Keratinocyte (primary cell): ENCODE data around the gene RRP36. TPM values are rescaled to one million over a fixed set of nuclear protein-coding genes. Genes with fewer than 3 reads are reported as not detected.

Source experiments
- DNase-seq: peaks from one replicate; pipeline ENCODE4 v3.0.0-alpha.2; 2011; ENCODE audit warnings: low read depth, missing footprints, low spot score
- FAIRE-seq: peaks from 2 replicates; lab custom pipeline; 2011; peaks lifted over from hg19 to GRCh38; lab: Jason Lieb, UNC
- H2AFZ ChIP-seq: 2 replicates; pipeline ENCODE4 v1.6.0; 2012; ENCODE audit warnings: low read length, control low read depth, inconsistent platforms; ENCODE audit not compliant: control insufficient read depth
- H3K27ac ChIP-seq: 2 replicates; pipeline ENCODE4 v1.5.1; 2011; ENCODE audit warnings: low read length; ENCODE audit not compliant: control insufficient read depth, insufficient read depth
- H3K27me3 ChIP-seq: 3 replicates; pipeline ENCODE4 v1.6.0; 2011; ENCODE audit warnings: low read length; ENCODE audit not compliant: control insufficient read depth, insufficient read depth; ENCODE audit errors: extremely low read depth
- H3K36me3 ChIP-seq, 2 experiments: 2 replicates in 1 of 2; 3 replicates in 1 of 2; pipeline ENCODE4 v1.5.1; 2011; ENCODE audit warnings: low read length in 2 of 2, mild to moderate bottlenecking in 1 of 2; ENCODE audit not compliant: control insufficient read depth in 2 of 2, insufficient read depth in 2 of 2; ENCODE audit errors: extremely low read depth in 1 of 2
- H3K4me1 ChIP-seq: 3 replicates; pipeline ENCODE4 v1.5.1; 2011; ENCODE audit warnings: low read length; ENCODE audit not compliant: control insufficient read depth, insufficient read depth; ENCODE audit errors: extremely low read depth
- H3K4me2 ChIP-seq: 3 replicates; pipeline ENCODE4 v1.6.0; 2011; ENCODE audit warnings: low read depth, low read length; ENCODE audit not compliant: control insufficient read depth, insufficient read depth; ENCODE audit errors: extremely low read depth
- H3K4me3 ChIP-seq, 3 experiments: fragments of 200-600 bp in 1 of 3; sonication (generic) in 1 of 3; 2 replicates in 2 of 3; 3 replicates in 1 of 3; pipeline ENCODE4 v1.5.1; 2011 to 2016; ENCODE audit warnings: low read length in 3 of 3, mild to moderate bottlenecking in 3 of 3, control low read depth in 2 of 3, inconsistent platforms in 1 of 3, low read depth in 1 of 3, mixed read lengths in 1 of 3, mixed run types in 1 of 3, moderate library complexity in 1 of 3; ENCODE audit not compliant: control insufficient read depth in 2 of 3, insufficient read depth in 2 of 3; ENCODE audit errors: extremely low read depth in 1 of 3
- H3K79me2 ChIP-seq: 2 replicates; pipeline ENCODE4 v1.6.0; 2012; ENCODE audit warnings: low read length; ENCODE audit not compliant: control insufficient read depth, insufficient read depth
- H3K9ac ChIP-seq: 3 replicates; pipeline ENCODE4 v1.6.0; 2011; ENCODE audit warnings: low read length; ENCODE audit not compliant: control insufficient read depth, insufficient read depth; ENCODE audit errors: extremely low read depth
- H3K9me1 ChIP-seq: 3 replicates; pipeline ENCODE4 v1.6.0; 2011; ENCODE audit warnings: low read length; ENCODE audit not compliant: control insufficient read depth, insufficient read depth; ENCODE audit errors: extremely low read depth
- H3K9me3 ChIP-seq: 2 replicates; pipeline ENCODE4 v1.5.1; 2012; ENCODE audit warnings: low read depth, low read length; ENCODE audit not compliant: control insufficient read depth
- H4K20me1 ChIP-seq: 3 replicates; pipeline ENCODE4 v1.6.0; 2011; ENCODE audit warnings: low read length; ENCODE audit not compliant: control insufficient read depth, insufficient read depth; ENCODE audit errors: extremely low read depth
- EZH2 ChIP-seq: IDR thresholded peaks from one replicate; pipeline ENCODE4 v1.6.1; 2012; ENCODE audit warnings: inconsistent platforms, mild to moderate bottlenecking, low read length, moderate library complexity
- dilution Hi-C: fragments of 300-500 bp; cut with MboI; formaldehyde crosslinking; loops from one replicate; pipeline ENCODE4 v1.7.0; 2020; ENCODE audit warnings: low sequenced_read_pairs; ENCODE audit not compliant: extremely low pct_ligation_motif_present
- polyA plus RNA-seq, 5 experiments: library from polyadenylated mRNA; depleted of rRNA in 3 of 5; stranded (reverse) in 3 of 5; stranded (forward) in 1 of 5; unstranded in 1 of 5; fragments of >200 nt; gene quantifications; 1 replicate in 1 of 5; 2 replicates in 3 of 5; 3 replicates in 1 of 5; pipeline versions ENCODE4 v1.2.1 to v1.2.3, GENCODE V29; 2011 to 2012; ENCODE audit warnings: missing spikeins in 2 of 5, low read depth in 1 of 5, low replicate concordance in 1 of 5
- TF ChIP-seq, protein P1 (sequence below), 3 experiments: IDR thresholded peaks in 1 of 3; conservative IDR thresholded peaks in 1 of 3; optimal IDR thresholded peaks in 1 of 3; 2 replicates in 2 of 3; 3 replicates in 1 of 3; pipeline versions ENCODE3 to v1.5.1; 2011; ENCODE audit warnings: low read length in 3 of 3, mild to moderate bottlenecking in 3 of 3, moderate library complexity in 2 of 3, control low read depth in 1 of 3, inconsistent platforms in 1 of 3; ENCODE audit not compliant: insufficient read depth in 2 of 3; ENCODE audit errors: extremely low read depth in 1 of 3

RRP36 gene
- polyA plus RNA-seq, 1 donor (not counting 4 experiments of a cell fraction or from before 2014, with no cell fraction given): 67.5 TPM

- H3K4me2 ChIP-seq: no peak overlapping the region
- FAIRE-seq (peak; percentile 23), DNase-seq (no peak)
- H3K36me3 ChIP-seq: peaks cover 24 to 29% of the 10 kb centered on the region in 2 experiments
- no peak overlapping the region for H2AFZ ChIP-seq
- dilution Hi-C loops: no loop called here
- no peaks in the 10 kb centered on the region for H4K20me1 ChIP-seq
- no peak overlapping the region for H3K4me3 ChIP-seq
- no peak overlapping the region for H3K27ac ChIP-seq
- H3K79me2 ChIP-seq: no peaks in the 10 kb centered on the region
- no peaks in the 10 kb centered on the region for H3K4me1 ChIP-seq
- no peaks in the 10 kb centered on the region for H3K9me3 ChIP-seq
- TF ChIP-seq EZH2: no peak
- TF ChIP-seq, protein P1, sequence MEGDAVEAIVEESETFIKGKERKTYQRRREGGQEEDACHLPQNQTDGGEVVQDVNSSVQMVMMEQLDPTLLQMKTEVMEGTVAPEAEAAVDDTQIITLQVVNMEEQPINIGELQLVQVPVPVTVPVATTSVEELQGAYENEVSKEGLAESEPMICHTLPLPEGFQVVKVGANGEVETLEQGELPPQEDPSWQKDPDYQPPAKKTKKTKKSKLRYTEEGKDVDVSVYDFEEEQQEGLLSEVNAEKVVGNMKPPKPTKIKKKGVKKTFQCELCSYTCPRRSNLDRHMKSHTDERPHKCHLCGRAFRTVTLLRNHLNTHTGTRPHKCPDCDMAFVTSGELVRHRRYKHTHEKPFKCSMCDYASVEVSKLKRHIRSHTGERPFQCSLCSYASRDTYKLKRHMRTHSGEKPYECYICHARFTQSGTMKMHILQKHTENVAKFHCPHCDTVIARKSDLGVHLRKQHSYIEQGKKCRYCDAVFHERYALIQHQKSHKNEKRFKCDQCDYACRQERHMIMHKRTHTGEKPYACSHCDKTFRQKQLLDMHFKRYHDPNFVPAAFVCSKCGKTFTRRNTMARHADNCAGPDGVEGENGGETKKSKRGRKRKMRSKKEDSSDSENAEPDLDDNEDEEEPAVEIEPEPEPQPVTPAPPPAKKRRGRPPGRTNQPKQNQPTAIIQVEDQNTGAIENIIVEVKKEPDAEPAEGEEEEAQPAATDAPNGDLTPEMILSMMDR (optimal IDR thresholded peaks at IDR 0.05 in 1 of 3, IDR thresholded peaks at IDR 0.05 in 1 of 3, conservative IDR thresholded peaks at IDR 0.05 in 1 of 3; ENCODE audit: extremely low read depth in 1 of 3, insufficient read depth in 2 of 3, low read length in 3 of 3): no peak
- H3K9me1 ChIP-seq: no peaks in the 10 kb centered on the region
- no peak overlapping the region for H3K9ac ChIP-seq
- H3K27me3 ChIP-seq: no peaks in the 10 kb centered on the region
Observed at GRCh38 chr6:43005844-43006243, 15.6 kb upstream of the RRP36 start.

DNA sequence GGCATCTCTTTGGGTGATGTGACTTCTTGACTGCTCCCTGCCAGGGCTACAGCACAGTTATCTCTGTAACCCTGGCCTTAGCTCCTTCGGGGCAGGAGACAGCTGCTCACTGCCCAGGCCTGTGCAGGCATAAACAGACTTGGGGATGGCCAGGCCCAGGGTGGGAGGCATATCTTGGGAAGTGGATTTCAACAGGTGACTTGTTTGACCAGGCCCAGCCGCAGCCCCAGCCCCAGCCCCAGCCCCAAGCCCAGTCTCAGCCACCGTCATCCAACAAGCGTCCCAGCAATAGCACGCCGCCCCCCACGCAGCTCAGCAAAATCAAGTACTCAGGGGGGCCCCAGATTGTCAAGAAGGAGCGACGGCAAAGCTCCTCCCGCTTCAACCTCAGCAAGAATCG lies 15.2 kb upstream of the RRP36 start:
- no peak overlapping the region for H2AFZ ChIP-seq
- H3K4me2 ChIP-seq: no peak overlapping the region
- H3K9me1 ChIP-seq: no peaks in the 10 kb centered on the region
- peaks cover 28 to 30% of the 10 kb centered on the region in 2 experiments for H3K36me3 ChIP-seq
- no peak overlapping the region for H3K9ac ChIP-seq
- dilution Hi-C loops: no loop called here
- no peaks in the 10 kb centered on the region for H4K20me1 ChIP-seq
- no peak overlapping the region for H3K27ac ChIP-seq
- H3K9me3 ChIP-seq: no peaks in the 10 kb centered on the region
- no peaks in the 10 kb centered on the region for H3K79me2 ChIP-seq
- DNase-seq (no peak), FAIRE-seq (no peak)
- H3K27me3 ChIP-seq: no peaks in the 10 kb centered on the region
- no peaks in the 10 kb centered on the region for H3K4me1 ChIP-seq
- TF ChIP-seq, protein P1 (optimal IDR thresholded peaks at IDR 0.05 in 1 of 3, IDR thresholded peaks at IDR 0.05 in 1 of 3, conservative IDR thresholded peaks at IDR 0.05 in 1 of 3; ENCODE audit: extremely low read depth in 1 of 3, insufficient read depth in 2 of 3, low read length in 3 of 3): no peak
- no peak for TF ChIP-seq EZH2
- H3K4me3 ChIP-seq: no peak overlapping the region
